OCI-LY3 (cell line): ENCODE measurements around the gene TMC5.

Experiments used
- EZH2phosphoT487 ChIP-seq: fragments of 200-600 bp; shearing (Covaris generic); IDR thresholded peaks from 2 replicates; pipeline ENCODE4 v1.6.1; 2018; ENCODE audit warnings: antibody characterized with exemption, mixed run types, low read depth
- TF ChIP-seq, protein P1 (sequence below): fragments of 200-600, 300-600 bp; sonication (generic); IDR thresholded peaks from 2 replicates; pipeline ENCODE4 v1.5.1; 2014; ENCODE audit warnings: antibody characterized with exemption, low read length, low read depth

DNA sequence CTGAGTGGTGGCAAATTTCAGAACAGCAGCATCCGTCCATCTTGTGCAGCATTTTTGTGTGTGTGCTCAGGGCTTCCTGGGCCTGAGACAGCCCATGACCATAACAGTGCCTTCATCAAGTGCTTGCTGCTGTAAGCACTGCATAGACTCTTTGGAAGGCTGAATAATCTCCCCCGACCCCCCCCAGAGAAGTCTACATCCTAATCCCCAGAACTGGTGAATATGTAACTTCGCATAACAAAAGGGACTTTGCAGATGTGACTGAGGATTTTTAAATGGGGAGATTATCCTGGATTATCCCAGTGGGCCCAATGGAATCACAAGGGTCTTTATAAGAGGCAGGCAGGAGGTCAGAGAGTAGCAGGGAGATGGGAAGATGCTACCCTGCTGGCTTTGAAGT, 50.6 kb downstream of the TMC5 start:
- TF ChIP-seq, protein P1, sequence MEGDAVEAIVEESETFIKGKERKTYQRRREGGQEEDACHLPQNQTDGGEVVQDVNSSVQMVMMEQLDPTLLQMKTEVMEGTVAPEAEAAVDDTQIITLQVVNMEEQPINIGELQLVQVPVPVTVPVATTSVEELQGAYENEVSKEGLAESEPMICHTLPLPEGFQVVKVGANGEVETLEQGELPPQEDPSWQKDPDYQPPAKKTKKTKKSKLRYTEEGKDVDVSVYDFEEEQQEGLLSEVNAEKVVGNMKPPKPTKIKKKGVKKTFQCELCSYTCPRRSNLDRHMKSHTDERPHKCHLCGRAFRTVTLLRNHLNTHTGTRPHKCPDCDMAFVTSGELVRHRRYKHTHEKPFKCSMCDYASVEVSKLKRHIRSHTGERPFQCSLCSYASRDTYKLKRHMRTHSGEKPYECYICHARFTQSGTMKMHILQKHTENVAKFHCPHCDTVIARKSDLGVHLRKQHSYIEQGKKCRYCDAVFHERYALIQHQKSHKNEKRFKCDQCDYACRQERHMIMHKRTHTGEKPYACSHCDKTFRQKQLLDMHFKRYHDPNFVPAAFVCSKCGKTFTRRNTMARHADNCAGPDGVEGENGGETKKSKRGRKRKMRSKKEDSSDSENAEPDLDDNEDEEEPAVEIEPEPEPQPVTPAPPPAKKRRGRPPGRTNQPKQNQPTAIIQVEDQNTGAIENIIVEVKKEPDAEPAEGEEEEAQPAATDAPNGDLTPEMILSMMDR = no peak
- TF ChIP-seq EZH2phosphoT487 = no peak
